ENCODE data around the gene LTB4R.

Gene LTB4R

DNA sequence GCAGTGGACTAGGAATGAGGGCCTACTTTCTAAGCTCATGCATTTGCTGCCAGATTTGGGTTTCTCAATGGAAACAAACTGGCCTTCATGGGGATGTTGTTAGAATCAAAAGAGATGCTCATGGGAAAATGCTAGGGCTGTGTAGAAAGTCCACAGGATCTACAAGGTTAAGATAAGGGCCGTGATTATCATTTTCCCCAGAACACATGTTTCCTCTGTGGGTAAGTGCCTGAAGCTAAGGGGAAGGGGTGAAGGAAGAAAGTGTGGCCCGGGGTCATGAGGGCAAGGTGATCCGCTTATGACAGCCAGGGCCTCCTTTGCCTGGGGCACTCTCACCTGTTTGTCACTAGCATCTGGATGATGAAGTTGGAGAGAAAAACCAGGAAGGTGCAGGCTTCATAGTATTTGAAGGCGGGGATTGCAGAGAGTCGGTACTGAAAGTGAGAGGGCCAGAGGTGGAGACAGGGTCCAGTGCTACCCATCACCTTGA is 13.8 kb downstream of the LTB4R start:
- no peak for DNase-seq

DNA sequence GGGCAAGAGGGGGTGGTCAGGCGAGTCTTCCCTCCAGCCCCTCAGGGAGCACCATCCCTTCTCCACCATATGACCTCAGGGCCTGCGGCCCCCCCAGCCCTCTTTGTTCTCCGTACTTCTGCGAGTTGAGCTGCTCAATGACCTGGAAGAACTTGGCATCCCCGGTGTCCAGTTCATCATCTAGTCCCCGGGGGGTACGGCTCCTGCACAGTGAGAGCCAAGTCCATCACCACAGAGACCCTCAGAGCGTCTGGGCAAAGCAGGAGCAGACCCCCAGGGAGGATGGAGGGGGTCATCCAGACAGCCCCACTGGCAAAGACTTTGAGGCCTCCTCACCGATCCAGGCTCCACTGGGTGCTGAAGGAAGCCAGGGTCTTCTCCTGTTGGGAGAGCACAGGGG is 14.7 kb downstream of the LTB4R start:
- DNase-seq: no peak

DNA sequence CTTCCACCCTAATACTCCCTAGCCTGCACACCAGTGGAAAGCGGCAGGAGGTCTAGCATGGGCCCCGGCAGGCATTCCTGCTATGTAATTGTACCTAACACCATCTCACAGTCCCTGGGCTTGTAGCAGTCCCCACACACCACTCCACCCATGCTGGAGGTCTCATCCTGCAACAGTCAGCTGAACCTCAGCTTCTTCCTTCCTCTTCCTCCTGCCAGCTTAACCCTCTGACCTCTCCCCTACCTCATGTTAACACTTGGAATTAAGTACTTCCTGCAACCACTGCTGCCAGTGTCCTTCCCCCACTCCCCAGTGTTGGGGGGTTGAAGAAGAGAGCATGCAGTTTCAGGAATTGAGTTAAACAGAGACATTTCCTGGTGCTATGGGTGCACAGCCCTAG is 16.0 kb downstream of the LTB4R start:
- DNase-seq: no peak

DNA sequence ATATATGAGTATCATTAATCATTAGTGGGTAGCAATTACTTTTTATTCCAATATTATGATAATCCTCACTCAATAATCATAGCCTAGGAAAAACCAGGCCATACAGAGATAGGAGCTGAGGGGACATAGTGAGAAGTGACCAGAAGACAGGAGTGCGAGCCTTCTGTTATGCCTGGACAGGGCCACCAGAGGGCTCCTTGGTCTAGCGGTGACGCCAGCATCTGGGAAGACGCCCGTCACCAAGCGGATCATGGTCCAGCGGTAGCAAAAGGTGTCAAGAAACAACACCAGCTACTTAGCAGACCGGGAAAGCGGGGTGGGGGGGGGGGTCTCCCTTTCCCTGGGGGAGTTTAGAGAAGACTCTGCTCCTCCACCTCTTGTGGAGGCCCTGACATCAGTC is 16.6 kb downstream of the LTB4R start:
- DNase-seq: peak; percentile 29 to 44

DNA sequence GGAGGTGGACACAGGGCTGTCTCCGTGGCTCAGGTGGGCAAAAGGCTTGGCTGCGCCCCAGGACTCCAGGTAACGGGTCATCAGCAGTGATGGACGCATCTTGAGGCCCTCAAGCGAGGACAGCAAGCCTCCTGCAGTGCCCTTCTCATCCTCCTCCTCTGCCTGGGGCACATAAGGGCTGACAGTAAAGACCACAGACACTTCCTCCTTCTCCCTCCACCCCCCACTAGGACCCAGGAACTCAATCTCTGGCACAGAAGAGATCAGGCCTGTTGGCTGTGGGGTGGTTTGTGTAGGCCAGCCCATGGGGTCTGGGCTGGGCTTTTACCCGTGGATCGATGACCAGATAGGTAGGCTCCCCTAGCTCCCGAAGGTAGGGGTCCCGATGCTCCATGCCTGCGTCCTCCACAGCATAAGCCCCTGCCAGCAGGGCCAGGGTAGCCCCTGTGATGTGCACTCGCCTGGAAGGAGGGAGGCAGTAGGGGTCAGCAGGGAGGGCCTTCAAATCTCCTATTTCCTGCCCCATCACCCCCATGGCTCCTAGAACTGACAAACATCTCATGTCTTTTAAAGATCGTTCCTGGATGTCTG is 17.9 kb downstream of the LTB4R start:
- DNase-seq: no peak

DNA sequence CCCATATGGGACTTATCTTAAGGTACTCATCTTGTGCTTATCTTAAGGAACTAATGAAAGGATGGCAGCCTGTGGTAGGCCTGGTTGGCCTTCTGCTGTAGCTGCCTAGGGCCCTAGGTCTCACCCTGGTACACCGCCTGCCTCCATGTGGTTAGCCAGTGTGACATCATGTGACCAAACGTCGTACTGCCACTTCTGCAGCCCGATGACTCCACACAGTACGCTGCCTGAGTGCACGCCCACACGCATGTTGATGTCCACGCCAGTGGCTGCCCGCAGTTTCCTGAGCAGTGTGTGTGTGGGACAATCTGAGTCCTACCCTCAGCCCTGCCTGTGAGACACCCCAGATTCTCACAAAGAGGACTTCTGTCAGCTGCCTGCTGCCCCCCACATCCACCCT is 18.4 kb downstream of the LTB4R start:
- DNase-seq: peak; percentile 76 to 85

DNA sequence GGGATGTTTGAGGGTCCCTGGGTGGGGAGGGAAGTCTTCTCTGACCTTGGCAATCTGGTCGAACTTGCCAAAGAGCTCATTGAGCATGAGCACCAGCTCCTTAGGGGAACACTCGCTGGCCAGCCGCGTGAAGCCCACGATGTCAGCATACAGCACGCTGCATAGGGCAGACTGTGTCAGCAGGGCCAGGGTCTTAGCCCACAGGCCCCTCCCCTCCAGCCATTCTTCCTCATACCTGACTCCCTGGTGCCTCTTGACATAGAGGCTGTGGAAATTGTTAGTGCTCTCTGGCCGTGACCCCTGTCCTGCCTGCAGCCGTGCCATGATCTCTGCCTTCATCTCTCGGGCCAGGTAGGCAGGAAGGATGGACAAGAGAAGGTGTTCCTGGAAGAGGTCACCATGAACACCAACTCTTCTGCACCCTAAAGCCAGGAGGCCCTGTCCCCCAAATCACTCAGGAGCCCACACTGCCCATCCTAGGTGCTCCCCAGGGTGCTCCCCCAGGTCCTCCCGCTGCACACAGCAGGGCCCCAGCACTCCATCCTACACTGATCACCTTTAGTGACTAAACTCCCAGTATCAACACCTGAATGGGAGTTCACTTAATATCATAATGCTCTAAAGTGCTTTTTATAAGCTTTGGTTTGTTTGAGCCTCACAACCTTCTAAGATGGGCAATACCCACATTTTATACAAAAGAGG is 19.8 kb downstream of the LTB4R start:
- no peak for DNase-seq

DNA sequence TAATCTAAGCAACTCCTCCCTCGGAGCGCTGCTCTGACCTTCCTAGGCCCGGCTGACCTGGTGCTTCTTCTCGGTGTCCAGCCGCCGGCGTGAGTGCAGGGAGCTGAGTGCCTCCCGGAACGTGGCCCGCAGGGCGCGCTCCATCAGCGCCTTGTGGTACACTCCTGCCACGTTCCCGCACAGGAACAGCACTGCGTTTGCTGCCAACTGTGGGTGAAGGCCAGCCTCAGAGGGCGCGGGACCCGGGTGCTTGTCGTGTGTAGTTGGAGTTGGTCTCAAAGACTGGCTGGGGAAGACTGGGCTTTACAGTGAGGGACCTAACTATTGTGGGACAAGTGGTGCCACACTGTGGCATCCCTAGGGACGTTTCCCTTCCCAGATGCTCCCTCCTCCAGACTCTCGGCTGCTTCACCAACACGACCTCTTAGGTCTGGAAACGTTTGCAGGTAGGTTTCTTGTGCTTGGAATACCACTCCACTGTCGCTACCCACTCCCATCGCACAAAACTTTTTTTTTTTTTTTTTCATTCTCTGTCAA is 20.5 kb downstream of the LTB4R start:
- no peak for DNase-seq

DNA sequence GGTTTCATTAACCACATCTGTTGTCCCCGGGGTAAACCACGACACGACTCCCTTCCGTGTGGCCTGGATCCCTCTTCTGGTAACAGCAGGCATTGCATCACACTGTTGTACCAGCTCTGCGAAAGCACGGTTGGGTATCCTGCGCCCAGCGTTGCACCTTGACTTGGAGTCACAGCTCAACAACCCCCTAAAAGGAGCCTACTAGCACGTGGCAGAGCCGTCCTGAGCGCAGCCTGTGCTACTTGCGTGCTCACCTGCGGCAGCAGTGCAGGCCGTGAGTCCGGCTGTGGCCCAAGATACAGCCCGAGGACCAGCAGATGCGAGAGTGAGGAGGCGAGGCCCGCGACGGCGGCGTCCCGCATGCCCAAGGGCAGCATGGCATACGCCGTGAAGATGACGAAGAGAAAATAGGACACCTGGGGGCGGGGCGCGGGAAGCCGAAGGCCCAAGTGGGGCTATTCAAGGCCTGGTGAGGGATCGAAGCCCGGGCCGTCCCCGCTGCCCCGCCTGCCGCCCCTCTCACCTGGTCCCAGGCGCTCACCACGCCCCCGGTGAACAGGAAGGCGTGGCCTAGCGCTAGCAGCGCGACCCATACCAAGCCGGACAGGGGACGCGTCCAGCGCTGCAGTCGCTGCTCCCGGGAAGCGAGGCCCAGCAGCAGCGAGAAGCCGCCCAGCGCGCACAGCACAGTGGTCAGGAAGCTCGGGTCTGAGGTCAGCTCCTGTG is 21.1 kb downstream of the LTB4R start:
- DNase-seq: peak; percentile 90 to 92

DNA sequence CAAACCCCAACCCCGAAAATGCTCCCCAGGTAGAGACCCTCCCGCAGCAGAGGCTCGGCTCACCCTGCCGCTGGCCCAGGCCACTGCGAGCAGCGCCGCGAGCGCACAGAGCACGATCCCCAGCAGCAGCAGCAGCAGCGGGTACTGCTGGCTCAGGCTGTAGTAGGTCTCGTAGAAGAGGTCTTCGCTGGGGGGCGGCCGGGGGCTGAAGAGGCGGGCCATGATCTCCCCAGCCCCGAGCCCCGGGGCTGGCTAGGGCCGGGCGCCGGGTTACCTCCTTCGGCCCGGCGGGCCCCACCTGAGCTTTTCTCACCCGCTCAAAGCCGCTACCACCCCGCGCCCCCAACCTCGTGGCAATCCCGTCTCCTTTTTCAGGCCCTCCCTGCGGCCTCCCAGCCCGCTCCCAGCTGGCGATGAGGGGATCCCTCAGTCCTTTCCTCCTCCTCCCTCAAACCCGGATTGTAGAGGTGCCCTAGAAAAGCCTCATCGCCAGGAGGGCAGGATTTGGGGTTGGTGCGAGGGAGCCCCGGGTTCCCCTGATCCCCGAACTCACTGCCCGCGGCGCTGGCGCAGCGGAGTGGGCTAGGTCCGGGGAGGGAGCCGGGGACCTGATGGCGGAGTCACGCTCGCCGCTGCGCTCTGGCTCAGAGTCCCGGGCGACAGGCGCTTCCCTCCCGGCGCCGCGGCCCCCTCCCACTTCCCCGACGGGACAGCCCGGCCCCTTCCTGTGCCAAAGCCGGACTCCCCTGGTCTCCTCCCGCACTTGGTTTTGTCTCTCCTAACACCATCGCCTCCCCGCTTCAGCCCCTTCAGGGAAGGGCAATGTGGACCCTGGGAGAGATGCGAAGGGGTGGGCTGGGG is 23.4 kb downstream of the LTB4R start, which contains the start of gene ADCY4:
TSS of gene ADCY4 (minus strand) at position 641 of the 861 bp plus-strand sequence. CDS start at position 222, 419 bp downstream.
- DNase-seq: no peak

DNA sequence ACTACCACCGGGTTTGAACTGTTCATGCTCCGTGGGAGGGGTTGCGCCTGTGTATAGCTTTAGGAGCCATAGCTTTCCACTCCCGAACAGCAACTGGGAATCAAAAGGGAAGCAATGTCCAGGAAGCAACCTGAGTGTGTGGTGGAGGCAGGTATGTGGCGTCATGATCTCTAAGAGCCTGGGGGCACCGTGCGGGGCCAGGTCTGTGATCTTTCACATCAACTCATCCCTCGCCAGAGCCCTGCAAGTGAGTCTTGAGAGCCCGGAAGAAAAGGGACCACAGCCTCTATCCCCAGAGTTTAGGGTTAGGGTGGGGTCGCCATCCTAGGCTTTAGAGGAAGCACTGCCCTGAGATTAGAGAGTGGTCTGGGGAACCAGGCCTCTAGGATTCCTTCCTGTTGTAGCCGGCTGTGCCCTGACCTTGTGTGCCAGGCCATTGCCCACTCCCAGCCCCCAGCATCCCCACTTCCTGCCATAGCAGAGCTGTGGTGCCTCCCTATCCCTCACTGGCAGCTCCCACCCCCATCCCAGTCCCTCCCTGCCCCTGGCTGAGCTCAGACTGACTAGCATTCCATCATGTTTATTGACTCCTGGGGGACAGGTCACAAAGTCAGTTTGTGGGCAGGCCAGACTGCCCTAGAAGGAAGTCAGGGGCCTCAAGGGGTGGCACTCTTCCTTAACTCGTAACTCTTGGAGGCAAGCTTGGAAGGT is 24.3 kb downstream of the LTB4R start:
- DNase-seq: no peak

DNA sequence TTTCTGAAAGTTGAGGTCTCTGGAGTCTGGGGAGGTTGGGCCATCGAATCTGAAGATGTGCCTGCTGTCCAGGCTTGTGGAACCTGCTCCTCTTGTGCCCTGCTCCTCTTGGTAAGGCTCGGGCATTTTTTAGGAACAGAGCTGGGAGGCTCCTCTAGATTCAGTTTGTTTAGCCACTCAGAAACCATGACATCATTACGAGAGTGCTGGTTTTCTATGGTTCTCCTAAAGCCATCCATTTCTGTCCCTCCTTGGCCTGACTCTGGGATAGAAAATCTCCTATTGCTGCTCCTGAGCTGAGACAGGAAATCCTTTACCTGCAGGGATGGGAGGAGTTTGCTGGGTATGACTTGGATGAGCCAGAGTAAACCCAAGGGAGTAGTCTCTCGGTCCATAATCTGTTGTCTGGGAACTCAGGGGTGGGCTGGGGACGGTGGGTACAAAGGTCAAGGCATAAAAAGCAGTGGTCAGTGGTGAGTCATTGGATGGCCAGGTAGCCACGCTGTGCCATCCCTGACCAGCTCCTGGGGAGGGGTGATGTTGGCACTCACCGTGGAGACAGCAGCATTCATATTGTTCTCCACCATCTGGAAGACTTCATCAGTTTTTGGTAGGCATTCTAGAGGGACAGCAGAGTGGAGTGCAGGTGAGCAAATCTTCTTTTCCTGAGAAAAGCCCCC is 26.0 kb downstream of the LTB4R start:
- DNase-seq: no peak

DNA sequence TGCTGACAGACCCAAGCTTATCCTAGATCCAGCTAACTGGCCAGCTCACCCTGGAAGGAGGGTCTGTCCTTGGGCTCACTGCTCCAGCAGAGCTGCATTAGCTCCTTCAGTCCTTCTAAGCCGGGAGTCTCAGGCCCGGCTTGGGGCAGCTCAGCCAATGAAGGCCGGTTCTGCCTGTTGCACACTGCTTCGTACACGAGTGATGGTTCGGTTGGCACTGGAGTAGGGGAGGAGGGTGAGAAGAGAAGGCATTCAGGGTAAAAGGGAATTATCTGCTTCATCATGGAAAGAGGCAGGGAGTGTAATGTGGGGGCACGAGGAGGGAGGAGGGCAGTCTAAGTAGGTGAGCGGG is 26.5 kb downstream of the LTB4R start:
- DNase-seq: no peak

DNA sequence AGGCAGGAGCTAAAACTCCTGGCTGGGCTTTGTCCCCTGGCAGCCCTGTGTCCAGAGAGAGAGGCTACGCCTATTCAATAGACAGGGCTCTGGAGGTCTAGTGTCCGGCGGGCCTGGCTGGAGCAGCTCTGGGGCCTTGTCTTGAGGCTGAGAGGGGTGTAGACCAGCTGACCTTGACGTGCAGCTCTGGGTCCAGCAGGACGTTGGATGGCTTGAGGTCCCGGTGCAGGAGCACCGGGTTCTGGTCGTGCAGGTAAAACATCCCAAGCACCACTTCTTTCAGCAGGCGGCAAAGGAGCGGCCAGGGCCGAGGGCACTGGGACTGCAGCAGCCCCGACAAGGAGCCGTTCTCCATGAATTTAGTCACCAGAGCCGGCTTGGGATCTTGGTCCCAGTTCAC is 27.5 kb downstream of the LTB4R start:
- DNase-seq: no peak

DNA sequence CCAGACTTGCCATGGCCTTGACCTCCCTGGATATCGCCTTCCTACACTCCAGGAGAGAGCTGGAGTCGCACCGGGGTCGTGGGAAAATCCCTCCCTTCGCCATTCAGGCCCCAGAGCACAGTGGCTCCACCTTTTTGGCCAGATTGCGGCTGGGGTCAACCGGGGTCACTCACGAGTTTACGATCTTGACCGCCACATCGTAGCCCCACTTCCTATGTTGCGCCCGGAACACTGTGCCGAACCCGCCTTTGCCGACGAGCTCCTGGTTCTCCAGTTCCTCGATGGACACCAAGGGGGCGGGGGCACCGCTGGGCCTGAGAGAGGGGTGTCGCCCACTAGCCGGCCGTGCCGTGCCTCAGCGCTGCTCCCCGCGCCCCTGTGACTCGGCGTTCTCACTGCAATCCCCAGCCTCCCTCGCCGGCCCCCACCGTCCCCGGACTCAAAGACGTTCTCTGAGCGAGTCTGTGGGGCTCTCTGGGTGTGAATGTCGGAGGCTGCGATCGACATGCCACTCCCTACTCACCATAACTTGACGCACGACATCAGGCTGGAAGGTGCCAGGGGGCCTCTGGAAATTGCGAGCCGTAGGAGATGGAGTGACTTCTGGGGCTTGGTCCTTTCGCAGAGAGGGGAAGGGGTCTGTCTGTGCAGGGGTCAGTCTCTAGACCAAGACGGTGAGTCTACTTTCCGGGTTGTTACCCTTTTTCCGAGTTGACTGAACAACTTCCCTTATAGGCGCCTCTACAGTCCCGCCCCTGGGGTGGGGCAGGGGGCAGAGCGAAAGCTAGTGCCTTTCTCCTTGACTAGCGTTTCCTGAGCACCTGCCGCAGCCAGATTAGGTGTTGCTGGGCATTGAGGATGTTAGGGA is 28.2 kb downstream of the LTB4R start, which contains the start of gene RIPK3:
TSS of gene RIPK3 (minus strand) at position 708 of the 868 bp plus-strand sequence. CDS start at position 543, 165 bp downstream.
- DNase-seq: peak; percentile 63 to 68

DNA sequence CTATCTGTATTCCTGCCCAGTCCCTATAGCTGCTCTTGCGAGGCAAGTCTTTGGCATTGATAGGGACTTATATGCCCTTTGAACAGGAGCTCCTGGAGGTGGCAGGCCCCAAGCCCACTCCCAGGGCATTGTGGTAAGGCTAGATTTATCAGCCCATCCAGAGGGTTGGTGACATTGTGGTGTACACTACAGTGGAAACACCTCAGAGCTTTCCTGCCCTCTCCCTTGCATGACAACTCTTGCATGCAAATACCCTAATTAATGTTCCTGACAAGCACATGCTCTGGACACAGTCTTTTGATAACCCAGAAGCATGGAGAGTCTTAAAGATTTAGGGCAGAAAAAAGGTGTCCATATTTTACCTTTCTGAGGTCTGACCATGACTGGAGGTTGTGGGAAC is 29.3 kb downstream of the LTB4R start:
- no peak for DNase-seq

DNA sequence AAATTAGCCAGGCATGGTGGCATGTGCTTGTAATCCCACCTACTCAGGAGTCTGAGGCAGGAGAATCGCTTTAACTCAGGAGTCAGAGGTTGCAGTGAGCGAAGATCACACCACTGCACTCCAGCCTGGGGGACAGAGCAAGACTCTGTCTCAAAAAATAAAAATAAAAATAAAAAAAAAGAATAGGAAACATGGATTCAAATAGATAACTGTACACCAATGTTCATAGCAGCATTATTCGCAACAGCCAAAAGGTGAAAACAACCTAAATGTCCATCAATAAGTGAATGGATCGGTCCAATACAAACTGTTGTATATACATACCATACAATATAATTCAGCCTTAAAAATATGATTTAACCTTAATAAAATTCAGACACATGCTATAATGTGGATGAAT is 31.6 kb downstream of the LTB4R start:
- DNase-seq: no peak

DNA sequence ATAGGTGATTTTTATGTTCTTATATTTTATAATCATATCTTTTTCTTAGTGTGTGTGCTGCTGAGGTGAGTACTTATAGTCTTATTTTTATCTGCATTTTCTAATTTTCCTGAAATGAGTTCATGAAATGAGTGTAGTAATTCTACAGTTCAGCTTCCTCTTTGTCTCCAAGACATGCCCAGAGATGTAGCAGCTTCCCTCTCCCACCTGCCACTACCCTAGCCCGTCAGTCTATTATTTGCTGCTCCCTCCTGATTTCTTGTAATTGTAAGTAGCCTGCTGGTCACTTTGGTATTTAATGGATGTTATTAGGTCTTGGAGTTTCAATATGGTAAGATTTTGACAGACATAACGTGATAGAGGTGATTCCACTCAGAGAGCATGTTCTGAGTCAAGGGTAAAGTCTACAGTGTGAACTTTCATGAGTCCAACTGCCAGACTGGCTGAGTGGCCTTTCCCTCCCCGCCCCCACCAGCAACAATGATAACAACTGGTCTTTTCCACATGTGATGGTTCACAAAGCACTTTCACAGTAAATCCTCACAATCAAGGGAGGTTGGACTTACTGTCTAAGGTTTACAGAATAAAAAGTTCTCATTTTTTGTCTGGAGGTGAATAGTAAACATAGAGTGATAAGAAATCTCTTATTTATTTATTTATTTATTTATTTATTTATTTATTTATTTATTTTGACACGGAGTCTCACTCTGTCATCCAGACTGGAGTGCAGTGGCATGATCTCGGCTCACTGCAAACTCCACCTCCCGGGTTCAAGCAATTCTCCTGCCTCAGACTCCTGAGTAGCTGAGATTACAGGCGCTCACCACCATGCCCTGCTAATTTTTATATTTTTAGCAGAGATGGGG is 32.7 kb downstream of the LTB4R start:
- no peak for DNase-seq

DNA sequence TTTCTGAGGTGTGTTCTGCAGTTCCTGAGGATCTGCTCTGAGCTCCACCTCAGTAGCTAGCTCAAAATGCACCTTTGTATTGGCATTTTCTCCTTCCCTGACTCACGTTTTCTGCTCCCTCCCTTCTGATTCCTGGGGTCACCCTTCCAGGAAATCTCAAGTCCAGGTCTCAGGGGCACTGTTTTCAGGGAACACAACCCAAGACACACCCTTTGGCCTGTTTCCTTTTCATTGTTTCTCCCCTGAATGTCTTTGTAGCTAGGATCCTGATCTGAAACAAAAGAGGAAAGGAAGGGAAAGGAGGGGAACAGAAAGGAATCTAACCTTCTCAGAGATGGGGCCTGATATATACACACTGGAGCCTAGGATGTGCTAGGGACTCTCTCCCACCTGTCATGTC is 35.8 kb downstream of the LTB4R start:
- DNase-seq: no peak

All from CD4-positive, alpha-beta T cell treated with Interleukin-1 beta for 1 hour (primary cell).